Stimulated activated CD8-positive, alpha-beta memory T cell treated with anti-CD3 and anti-CD28 coated beads, Interleukin-12 subunit alpha, Interleukin-12 subunit beta, amount 100 ng/mL, for 24 hours (primary cell): ENCODE data around the gene GPR31.

Experiments
- DNase-seq: peaks from one replicate; pipeline ENCODE4 v3.0.0-alpha.2; 2020; ENCODE audit errors: extremely low read depth

The GPR31 gene

GRCh38 chr6:167165858-167166471 lies 8.2 kb upstream of the GPR31 start:
- DNase-seq, result no peak

GRCh38 chr6:167164261-167164660 lies 6.5 kb upstream of the GPR31 start:
- no peak for DNase-seq

GRCh38 chr6:167163476-167164011 lies 5.8 kb upstream of the GPR31 start:
- no peak for DNase-seq

- DNase-seq, result no peak
Observed at GRCh38 chr6:167162591-167162990, 4.8 kb upstream of the GPR31 start.

- DNase-seq, result no peak
Observed at GRCh38 chr6:167161851-167162467, 4.2 kb upstream of the GPR31 start.

- no peak for DNase-seq
Observed at GRCh38 chr6:167157414-167157813, 366 bp downstream of the GPR31 start.

GRCh38 chr6:167154895-167155294 lies 2.9 kb downstream of the GPR31 start:
- DNase-seq, result no peak

- no peak for DNase-seq
Observed at GRCh38 chr6:167154291-167154690, 3.5 kb downstream of the GPR31 start.

GRCh38 chr6:167153521-167153959 lies 4.2 kb downstream of the GPR31 start:
- DNase-seq, result no peak

GRCh38 chr6:167152862-167153261 lies 4.9 kb downstream of the GPR31 start:
- DNase-seq, result no peak

GRCh38 chr6:167151648-167152047 lies 6.1 kb downstream of the GPR31 start:
- DNase-seq, result no peak

GRCh38 chr6:167150941-167151549 lies 6.7 kb downstream of the GPR31 start:
- no peak for DNase-seq

- no peak for DNase-seq
Observed at GRCh38 chr6:167148997-167149396, 8.8 kb downstream of the GPR31 start.

GRCh38 chr6:167148021-167148420 lies 9.8 kb downstream of the GPR31 start:
- DNase-seq, result no peak

- no peak for DNase-seq
Observed at GRCh38 chr6:167146977-167147376, 10.8 kb downstream of the GPR31 start.

- no peak for DNase-seq
Observed at GRCh38 chr6:167146135-167146534, 11.6 kb downstream of the GPR31 start.

GRCh38 chr6:167145461-167145860 lies 12.3 kb downstream of the GPR31 start:
- DNase-seq, result no peak

- DNase-seq, result no peak
Observed at GRCh38 chr6:167143041-167143440, 14.7 kb downstream of the GPR31 start.

- DNase-seq, result no peak
Observed at GRCh38 chr6:167142433-167142761, 15.4 kb downstream of the GPR31 start.

GRCh38 chr6:167141667-167142432 lies 15.9 kb downstream of the GPR31 start:
- no peak for DNase-seq

- DNase-seq, result no peak
Observed at GRCh38 chr6:167140589-167141474, 16.9 kb downstream of the GPR31 start.
